NCI-H345 (cell line): Measurements from ENCODE around the gene DNASE2.

ENCODE experiments used
- DNase-seq: peaks from one replicate; lab custom pipeline; 2025; lab: John Stamatoyannopoulos, UW

Gene DNASE2

DNA sequence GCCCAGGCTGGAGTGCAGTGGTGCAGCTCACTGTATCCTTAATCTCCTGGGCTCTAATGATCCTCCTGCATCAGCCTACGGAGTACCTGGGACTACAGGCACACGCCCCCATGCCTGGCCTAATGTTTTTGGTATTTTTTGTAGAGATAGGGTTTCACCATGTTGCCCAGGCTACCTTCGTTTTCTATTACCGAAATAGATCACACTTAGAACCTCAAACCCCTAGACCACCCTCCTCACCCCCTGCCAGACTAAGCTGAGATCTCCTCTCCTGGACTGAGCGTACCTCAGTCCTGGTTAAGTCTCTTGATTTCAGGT, 5.4 kb upstream of the DNASE2 start:
- DNase-seq = no peak

DNA sequence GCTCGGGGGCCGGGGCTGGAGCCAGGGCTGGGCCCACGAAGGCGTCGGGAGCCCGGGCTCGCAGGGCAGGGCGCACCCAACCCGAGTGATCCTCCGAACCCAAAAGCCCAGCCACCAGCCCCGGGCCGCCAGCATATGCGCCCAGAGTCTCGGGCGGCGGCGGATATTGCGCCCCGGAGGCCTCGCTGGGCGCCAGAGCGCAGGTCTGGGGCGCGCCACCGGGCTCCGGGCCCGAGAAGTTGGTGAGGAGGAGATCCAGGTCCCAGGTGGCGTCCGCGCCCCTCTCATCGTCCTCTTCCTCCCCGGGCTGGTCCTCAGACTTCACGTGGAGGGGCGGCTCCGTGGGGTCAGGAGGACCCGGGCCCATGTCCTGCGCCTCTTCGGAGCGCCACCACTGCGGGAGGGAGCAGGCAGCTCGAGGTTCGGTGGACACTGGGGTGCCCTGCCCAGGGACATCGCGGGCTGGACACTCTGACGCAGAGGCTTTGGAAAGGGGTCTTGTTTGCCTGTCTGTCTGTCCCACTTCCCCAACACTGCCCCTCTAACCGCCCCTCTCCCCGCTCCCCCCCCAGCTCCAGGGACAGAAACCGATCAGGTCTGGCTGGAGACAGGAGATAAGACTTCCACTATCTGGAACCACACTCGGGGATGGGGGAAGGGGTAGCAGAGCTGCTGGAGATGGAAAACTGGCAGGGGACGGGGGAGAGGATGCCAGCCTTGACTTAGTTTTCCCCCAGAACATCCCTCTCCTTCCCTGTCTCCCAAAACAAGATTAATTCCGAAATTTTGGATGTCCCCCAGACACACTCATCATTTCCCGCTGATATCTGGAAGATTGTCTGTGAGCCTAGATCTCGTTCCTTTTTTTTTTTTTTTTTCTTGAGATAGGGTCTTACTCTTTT, 4.8 kb upstream of the DNASE2 start:
- DNase-seq = no peak

DNA sequence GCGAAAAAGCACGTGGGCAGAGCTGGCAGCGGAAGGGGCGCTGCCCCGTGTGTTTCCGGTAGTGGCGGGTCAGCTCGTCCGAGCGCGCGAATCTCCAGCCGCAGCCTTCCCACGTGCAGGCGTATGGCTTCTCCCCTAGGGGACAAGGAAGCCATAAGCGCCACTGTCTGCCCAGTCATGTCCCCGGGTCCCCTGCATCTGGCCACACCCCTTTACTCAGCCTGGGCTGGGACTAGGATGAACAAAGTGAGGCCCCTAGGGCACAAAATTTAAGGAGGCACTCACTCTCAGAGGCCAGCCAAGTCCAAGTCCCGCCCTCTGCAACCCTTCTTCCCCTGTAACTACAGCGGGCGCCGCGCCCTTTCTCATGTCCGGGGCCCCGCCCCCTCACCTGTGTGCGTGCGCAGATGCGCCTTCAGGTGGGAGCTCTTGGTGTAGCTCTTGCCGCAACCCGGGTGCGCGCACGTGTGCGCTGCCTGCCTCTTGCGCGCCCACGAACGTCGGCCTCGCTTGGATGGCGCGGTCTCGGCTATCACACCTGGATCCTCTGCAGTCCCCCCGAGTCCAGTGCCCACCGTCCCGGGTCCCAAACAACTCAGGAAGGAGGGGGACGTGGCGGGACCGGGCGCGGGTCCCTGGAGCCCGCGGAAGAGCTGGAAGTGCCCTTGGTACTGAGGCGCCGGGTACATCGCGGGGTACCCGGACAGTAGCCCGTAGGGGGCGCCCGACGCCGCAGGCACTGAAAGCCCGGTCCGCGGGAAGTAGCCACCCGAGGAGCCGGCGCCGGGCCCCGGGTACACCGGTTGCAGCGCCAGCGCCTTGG, 3.9 kb upstream of the DNASE2 start:
- DNase-seq = peak; percentile 79

DNA sequence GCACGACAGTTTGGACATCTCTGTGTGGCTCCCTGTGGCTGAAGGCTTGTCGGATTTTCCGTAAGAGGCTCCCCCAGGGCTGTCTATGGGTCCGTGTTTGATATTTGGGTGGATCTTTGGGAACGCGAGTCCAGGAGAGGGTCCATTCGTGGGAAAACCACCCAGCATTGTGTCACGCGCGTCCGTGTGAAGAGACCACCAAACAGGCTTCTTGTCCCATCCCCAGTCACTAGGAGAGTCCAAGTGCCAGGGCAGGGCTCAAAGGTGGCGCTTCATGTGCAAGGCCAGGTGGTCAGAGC, 3.3 kb upstream of the DNASE2 start:
- no peak for DNase-seq

DNA sequence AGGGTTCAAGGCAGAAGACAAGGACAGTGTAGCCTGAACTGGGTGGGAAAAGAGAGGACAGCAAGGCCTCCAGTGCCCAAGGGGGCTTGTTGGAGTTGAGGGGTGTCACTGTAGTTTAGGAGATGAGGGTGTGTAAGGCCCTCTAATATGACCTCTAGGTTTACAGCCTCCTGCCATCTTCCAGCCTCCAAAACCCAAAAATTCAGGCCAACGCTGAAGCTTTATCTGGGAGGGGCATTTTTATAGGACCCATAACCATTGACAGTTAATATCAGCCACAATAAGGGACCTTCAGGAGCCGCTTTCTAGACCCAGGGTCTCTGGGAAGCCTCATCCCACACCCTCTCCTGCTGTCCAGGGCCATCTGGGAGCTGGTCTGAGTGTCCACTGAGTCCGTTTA, 3.0 kb upstream of the DNASE2 start:
- DNase-seq = no peak

DNA sequence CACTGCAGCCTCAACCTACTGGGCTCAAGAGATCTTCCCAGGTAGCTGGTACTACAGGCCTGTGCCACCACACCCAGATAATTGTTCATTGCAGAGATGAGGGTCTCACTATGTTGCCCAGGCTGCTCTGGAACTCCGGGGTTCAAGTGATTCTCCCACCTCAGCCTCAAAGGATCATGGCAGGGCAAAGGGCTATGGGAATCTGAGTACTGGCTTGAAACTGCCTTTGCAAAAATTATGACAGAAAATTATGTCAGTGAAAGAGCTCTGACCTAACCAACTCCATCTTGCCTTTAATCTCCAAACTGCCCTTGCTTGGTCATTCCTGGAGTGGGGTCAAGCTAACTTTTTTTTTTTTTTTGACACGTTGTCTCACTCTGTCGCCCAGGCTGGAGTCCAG, 1.3 kb upstream of the DNASE2 start:
- no peak for DNase-seq

DNA sequence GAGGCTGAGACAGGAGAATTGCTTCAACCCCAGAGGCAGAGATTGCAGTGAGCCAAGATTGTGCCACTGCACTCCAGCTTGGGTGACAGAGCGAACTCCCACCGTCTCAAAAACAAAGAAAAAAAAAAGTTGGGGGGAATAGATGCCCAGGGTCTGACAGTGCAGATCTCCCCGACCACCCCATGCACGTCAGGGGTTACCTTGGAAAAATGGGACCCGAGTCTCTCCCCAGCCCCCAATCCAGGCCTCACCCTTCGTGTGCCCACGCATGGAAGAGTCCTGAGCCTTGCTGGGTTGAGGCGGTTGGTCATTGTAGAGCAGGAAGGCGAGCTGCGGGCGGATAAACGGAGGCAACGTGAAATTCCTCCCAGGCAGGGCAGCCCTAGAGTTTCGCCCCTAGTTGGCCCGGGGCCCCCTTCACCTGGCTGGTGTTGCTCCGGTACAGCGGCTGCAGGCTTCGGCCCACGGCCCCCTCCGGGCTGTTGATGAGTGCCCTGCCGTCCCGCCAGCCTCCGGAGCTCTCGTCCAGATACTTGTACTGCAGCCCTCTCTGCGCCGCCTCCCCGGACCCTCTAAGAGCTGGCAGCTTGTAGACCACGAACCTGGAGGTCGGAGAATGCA, 588 bp downstream of the DNASE2 start:
- DNase-seq = no peak

DNA sequence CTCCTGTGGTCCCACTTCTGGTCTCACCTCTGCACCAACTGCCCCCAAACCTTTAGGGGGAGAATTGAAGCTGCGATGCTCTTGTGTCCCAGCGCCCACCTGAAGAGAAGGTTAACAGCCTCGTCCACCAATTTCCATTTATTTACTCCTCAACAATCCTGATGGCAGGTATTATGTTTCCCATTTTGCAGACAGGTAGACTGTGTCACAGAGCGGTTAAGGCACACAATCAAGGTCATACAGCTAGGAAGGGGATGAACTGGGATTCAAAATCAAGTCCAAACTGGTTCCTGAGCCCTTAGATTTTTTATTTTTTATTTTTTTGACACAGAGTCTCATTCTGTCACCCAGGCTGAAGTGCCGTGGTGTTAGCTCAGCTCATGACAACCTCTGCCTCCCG, 6.2 kb downstream of the DNASE2 start:
- DNase-seq = no peak

DNA sequence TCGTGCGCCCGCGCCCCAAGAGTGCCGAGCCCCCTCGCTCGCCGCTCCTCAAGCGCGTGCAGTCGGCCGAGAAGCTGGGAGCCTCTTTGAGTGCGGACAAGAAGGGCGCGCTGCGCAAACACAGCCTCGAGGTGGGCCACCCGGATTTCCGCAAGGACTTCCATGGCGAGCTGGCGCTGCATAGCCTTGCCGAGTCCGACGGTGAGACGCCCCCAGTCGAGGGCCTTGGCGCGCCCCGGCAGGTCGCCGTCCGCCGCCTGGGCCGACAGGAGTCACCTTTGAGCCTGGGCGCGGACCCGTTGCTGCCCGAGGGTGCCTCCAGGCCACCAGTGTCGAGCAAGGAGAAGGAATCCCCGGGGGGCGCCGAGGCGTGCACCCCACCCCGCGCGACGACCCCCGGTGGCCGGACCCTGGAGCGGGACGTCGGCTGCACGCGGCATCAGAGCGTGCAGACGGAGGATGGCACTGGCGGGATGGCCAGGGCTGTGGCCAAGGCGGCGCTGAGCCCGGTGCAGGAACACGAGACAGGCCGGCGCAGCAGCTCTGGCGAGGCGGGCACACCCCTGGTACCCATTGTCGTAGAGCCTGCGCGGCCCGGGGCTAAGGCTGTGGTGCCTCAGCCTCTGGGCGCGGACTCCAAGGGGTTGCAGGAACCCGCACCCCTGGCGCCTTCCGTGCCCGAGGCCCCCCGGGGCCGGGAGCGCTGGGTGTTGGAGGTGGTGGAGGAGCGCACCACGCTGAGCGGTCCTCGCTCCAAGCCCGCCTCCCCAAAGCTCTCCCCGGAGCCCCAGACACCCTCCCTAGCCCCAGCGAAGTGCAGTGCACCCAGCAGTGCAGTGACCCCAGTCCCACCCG, 7.1 kb downstream of the DNASE2 start:
- DNase-seq = no peak

DNA sequence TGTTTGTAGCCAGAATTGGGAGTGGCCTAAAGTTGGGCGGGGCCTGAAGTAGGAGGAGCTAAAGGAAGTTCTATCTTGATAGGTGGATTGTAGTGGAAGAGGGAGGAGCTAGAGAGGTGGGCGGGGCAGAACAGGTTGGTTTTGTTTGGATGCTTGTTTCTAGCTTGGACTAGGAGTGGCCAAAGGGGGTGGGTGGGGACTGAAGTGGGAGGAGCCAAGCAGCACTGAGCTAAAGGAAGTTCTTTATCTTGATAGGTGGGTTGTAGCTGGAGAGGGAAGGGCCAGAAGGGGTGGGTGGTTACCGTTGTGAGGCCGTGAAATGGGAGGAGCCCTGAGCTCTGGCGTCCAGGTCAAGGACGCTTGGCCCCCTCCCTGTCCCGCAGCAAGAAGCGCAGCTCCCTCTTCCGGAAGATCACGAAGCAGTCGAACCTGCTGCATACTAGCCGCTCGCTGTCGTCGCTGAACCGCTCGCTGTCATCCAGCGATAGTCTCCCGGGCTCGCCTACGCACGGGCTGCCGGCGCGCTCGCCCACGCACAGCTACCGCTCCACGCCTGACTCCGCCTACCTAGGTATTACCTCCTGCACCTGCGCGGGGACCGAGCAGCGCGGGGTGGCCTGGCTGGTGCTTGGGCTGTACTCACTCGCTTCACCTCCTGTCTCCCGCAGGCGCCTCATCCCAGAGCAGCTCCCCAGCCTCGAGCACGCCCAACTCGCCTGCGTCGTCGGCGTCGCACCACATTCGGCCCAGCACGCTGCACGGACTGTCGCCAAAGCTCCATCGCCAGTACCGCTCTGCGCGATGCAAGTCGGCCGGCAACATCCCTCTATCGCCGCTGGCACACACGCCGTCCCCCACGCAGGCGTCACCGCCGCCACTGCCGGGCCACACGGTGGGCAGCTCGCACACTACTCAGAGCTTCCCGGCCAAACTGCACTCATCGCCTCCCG, 8.0 kb downstream of the DNASE2 start:
- no peak for DNase-seq

DNA sequence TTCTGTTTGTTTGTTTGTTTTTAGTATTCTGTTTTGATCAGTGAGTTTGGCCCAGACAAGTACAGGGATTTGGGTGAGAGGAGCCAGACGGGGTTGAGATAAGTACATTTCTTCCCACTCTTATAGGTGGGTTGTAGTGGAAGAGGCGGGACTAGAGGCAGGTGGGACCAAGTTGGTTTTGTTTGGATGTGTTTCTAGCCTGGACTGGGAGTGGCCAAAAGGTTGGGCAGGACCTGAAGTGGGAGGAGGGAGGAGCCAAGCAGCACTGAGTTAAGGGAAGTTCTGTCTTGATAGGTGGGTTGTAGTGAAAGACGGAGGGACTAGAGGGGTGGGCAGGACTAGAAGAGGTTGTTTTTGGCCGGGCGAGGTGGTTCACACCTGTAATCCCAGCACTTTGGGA, 9.0 kb downstream of the DNASE2 start:
- DNase-seq = no peak

DNA sequence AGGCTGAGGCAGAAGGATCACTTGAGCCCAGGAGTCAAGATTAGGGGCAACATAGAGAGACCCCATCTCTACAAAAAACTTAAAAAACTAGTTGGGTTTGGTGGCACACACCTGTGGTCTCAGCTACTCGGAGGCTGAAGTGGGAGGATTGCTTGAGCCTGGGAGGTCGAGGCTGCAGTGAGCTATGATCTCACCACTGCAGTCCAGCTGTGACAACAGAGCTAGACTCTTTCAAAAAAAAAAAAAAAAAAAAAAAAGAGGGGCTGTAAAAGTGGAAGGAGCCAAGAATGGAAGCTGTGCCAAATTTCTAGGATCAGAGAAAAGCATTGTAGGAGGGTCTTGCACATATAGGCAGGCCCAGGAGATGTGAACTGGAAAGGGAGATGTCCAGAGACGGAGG, 9.6 kb downstream of the DNASE2 start:
- no peak for DNase-seq

DNA sequence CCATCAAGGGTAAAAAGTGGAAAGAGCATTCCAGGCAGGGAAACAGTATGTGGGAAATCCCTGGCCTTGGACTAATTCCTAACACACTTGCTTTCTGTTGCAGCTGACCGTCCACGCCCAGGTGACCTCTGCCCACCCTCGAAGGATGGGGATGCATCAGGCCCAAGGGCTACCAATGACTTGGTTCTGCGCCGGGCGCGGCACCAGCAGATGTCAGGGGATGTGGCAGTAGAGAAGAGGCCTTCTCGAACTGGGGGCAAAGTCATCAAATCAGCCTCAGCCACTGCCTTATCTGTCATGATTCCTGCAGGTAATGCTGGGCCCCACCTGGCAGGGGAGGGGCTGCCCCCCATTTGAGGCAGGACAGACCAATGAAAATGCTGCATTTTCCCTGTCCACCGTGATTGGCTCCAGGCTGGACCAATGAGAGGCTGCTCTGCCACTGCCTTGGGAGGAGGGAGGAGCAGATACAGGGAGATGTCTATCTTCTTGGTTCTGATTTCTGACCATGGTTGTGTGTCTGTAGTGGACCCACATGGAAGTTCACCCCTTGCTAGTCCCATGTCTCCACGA, 12.6 kb downstream of the DNASE2 start:
- no peak for DNase-seq

DNA sequence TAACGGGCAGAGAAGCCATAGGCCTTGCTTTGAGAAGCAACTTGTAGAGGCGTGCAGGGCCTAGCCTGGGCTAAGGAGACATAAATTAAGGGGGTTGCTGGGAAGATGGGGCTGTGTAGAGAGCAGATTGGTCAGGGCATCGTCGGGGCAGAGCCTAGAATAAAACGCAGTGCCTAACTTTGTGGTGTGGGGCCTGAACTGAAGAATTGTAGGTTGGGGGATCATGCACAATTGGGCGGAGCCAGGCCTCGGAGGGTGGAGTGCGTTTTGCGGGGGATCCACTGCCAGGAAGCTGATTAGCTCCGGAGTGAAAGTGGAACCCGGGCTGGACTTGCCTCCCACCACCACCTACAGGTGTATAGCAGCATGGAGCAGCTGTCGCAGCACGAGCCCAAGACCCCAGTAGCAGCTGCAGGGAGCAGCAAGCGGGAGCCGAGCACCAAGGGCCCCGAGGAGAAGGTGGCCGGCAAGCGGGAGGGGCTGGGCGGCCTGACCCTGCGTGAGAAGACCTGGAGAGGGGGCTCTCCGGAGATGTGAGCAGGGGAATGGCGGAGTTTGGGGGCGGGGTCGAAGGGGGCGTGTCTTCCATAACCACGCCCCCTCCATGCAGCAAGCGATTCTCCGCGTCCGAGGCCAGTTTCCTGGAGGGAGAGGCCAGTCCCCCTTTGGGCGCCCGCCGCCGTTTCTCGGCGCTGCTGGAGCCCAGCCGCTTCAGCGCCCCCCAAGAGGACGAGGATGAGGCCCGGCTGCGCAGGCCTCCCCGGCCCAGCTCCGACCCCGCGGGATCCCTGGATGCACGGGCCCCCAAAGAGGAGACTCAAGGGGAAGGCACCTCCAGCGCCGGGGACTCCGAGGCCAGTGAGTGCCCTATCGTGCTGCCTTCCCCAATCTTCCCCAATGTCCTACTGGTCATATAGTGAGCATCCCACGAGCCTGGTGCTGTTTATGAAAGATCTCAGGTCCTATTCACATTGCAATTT, 13.8 kb downstream of the DNASE2 start:
- no peak for DNase-seq

DNA sequence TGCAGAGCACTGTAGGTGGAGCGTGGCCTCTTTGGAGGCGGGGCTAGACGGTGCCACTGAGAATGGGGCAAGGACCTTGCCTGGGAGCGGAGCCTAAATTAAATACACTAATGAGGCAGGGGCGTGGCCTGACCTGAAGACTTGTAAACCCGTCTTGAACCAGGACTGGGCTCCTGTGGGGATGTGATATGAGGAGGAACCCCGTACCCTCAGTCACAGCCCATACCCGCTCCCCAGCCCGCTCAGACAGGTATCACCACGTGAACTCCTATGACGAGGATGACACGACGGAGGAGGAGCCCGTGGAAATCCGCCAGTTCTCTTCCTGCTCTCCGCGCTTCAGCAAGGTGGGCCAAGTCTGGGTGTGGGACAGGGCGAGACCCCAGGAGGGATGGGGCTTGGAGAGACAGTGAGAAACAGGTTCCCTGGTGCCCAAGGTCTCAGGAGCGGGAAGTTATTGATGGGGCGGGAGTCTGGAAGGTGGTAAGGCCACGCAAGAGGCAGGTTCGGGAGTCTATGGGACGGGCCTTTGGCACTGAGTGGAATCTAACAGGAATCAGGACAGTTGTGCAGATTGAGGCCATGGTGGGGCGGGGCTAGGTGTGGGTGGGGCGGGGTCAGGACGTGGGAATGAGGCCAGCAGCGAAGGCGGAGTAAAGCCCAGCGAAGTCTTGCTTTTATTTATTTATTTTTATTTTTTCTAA, 14.7 kb downstream of the DNASE2 start:
- DNase-seq = no peak

DNA sequence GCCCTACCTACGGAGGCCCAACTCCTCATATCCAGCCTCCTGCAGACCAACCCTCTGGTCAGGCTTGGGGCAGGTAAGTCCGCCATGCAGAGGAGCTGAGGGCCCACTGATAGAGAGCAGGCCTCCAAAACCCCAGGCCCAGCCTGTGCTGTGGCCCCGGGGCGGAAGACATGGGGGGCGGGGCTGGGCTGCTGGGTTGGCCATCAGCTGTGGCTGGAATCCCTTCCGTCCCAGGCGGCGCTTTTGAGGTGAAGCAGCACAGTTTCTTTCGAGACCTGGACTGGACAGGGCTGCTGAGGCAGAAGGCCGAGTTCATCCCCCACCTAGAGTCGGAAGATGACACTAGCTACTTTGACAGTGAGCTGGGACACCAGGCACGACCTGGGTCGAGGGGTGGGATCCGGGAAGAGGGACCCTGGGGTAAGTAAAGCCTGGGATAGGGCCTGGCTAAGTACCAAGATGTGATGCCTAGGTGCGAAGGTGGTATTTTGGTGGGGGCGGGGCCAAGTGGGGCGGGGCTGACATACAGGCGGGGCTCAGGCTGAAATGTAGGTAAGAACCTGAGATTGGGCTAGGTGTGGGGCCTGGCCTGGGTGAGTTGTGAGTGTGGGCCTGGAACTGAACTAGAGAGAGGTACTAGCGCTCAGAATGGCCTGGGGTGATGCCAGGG, 15.4 kb downstream of the DNASE2 start:
- no peak for DNase-seq

DNA sequence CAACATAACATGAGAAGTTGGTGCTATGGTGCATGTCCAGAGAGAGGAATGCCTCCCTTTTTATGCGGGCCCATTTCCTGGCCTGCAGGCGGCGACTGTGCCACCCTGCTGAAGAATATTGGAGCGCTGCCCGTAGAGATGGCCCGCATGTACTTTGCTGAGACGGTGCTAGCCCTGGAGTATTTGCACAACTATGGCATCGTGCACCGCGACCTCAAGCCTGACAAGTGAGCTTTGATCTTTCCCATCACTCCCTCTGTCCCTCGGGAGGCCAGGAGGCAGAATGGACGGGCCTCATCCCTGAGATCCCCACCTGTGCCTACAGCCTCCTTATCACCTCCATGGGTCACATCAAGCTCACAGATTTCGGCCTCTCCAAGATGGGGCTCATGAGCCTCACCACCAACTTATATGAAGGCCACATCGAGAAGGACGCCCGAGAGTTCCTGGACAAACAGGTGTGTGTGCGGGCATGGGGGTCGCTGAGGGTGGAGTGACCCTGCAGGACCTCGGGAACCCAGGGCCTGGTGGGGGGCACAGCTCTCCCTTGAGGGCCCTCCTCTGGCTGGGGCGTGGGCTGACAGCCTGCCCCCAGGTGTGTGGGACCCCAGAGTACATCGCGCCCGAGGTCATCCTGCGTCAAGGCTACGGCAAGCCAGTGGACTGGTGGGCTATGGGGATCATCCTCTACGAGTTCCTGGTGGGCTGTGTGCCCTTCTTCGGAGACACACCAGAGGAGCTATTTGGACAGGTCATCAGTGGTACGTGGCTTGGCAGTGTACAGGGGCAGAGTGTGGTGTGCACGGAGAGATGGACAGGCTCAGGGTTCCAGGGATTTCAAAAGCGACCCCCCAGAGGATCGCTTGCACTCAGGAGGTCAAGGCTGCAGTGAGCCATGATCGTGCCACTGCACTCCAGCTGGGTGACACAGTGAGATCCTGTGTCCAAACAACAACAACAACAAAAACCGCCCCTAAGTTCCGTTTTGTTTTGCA, 16.2 kb downstream of the DNASE2 start:
- no peak for DNase-seq
